Measurements from ENCODE around the gene ASB9.
"Not testable (repeated sequence)": the region's sequence is repeated elsewhere in the genome, so short reads cannot be mapped to it uniquely, and the experiment has no call there.

ASB9 gene

DNA sequence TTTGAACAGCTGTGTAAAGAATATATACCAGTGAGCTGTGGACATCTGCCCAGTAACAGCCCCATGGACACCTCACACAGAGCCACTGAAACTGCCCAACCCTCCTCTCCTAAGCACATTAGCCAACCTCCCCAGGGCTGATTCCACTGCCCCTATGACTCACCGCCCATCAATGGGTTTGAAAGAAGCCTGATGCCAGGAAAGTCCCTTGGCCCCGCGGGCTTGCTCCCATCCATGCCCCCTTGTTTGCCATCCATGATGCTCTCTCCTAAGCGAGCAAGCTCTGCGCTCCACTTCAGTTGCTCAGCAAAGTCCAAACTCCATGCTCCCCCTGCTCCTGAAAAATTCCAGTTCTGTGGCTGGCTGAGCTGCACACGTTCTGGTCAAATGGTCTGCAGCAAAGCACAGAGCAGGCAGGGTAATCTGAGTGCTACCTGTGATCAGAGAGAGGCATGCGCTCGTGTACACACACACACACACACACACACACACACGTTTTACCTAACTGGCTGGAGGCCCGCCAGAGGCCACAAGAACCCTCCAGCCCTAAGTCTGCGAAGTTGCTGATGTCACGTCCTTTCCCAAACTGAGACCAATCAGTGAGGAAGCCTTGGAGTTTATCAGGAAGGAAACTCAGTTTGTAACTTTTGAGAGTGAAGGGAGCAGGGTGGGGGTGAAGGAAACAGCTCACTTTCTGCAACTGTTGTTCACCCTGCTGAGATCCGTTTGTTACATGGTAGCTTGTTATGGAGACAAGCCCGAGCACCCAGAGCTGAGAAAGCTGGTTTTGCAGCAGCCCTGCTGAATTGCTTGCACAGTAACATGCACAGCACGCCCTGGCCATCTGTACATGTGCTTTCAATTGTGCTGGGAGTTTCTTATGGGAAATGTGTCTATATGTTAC is at the start of gene ASB9:
TSS of gene ASB9 (minus strand) at position 466 of the 904 bp plus-strand sequence. CDS start at position 257, 209 bp downstream.
- DNase-seq, result peak; percentile 36

DNA sequence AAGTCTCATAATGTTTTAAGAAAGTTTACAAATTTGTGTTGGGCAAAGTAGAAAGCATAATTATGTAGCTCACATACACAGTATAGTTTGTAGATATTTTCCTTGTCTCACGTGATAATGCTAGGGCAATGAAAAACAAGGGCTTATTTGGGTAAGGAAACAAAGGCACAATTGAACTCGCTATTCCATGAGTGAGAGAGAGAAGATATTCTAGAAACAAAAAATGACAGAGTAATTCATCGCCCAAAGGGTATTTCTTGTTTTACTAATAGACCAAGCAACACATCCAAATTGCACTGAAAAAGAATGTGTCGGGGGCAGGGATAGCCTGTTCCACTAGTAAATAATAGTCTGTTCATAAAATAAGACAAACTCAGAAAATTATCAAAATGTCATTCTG is 49.2 kb upstream of the ASB9 start:
- DNase-seq, result no peak

DNA sequence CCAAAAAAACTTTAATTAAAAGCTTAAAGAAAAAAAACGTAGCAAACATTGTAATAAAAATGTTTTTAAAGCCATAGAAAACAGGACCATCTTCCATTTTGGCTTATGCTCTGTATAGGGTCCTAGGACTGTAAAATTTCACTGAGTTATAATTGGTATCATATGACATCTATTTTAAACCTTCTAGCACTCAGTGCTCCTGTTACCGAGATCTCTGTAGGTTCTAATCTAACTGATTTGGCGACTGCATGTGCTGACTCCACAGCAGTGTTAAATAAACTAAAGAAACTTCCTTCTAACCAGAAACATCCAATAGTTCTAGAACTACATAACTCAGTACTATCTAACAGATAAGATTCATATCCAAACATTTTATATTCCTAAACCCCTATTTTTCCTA is 45.6 kb upstream of the ASB9 start, which contains the start of gene ASB11:
TSS of gene ASB11 (minus strand) at position 132 of the 400 bp plus-strand sequence. CDS start at position 97, 35 bp downstream.
- DNase-seq, result no peak

GRCh38 chrX:15314472-15314871 is 44.6 kb upstream of the ASB9 start:
- no peak for DNase-seq

DNA sequence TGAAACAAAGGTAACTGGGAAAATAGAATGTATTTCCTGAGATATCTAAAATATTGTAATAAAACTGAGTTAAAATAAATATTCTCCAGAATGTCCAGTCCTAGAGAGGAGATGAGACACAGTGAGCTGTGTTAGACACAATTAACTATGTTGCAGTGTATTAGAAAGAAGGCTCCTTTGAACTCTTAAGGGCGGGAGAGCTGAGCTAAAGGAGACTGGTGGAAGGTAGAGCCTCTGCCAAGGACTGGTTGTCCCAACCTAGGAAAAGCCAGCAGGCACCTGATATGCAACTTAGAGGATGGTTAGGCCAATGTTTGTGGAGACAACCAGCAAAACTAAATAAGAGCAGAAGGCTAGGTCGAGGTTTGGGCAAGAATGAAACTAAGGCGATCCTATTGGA is 41.2 kb upstream of the ASB9 start:
- no peak for DNase-seq

- DNase-seq, result peak; percentile 46
These were observed 40.2 kb upstream of the ASB9 start for GRCh38 chrX:15310117-15310516.

DNA sequence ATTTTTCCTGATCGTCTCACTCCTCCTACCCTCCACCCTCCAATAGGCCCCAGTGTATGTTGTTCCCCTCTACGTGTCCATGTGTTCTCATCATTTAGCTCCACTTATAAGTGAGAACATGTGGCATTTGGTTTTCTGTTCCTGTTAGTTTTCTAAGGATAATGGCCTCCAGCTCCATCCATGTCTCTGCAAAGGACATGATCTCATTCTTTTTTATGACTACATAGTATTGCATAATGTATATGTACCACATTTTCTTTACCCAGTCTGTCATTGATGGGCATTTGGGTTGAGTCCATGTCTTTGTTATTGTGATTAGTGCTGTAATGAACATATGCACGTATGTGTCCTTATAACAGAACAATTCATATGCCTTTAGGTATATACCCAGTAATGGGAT is 36.0 kb upstream of the ASB9 start:
- DNase-seq, result not testable (repeated sequence)

DNA sequence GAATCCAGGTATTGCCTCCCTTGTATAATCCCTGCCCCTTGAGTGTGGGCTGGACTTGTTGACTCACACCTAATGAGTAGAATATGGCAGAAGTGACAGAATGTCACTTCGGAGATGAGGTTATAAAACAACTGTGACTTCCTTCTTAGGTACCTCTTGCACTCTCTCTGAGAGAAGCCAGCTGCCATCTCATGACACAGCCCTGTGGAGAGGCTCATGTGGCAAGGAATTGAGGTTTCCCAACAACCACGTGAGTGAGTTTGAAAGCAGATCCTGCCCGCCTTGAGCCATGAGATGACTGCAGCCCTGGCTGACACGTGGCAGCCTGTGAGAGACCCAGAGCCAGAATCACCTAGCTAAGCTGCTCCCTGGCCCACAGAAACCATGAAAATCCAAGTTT is 32.0 kb upstream of the ASB9 start:
- DNase-seq, result no peak

DNA sequence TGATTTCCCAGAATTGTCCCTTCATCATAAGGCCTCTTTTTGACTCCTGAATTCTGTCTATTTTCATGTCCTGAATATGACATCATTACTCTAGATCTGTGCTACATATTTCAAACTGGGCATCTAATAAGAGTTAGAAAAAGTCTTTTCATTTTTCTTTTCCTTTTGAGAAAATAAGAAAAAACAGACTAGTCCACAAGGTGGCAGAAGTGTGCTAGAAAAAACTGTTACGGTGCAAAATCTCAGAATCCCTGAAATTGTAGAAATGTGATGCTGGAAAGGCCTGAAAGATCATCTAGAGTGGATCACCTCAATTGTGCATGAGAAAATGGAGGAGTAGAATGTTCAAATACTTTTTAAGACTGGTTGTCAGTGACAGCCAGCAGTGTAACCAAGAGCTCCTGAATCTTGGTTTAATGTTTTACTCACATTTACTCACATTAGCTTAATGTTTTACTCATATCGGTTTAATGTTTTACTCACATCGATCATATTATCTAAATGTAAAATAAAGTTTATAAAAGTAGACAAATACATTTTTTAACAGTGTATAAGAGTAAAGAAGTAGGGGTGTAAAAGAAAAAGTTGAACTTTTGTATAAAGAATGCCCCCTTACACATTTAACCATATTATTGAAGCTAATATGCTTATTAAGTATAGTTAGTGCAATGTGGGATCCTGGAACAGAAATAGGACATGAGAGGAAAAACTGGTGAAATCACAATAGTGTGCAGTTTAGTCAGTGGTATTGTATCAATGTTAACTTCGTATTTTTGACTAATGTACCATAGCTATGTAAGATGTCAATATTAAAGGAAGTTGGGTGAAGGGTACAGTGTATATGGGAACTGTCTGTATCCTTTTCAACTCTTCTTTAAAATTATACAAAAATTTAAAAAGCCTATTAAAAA is 30.3 kb upstream of the ASB9 start:
- DNase-seq, result peak; percentile 48

DNA sequence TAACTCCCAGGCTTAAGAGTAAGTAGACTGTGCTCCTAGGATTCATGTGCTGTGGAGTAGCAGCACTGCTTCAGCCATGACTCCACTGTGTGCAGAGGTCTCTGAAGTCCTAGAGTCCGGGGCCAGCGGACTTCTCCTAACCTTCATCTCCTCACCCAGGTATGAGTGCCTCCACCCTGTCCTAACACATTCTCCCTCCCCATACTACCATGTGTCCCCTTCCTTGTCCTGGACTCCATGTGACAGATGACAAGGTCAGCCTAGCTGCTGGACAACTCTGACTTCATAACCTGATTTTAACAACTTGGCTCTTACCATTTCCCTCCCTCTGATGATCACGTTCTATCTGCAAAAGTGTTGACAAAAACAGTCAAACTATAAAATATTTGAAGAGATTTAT is 28.9 kb upstream of the ASB9 start:
- no peak for DNase-seq

GRCh38 chrX:15298201-15298600 is 28.3 kb upstream of the ASB9 start:
- no peak for DNase-seq

GRCh38 chrX:15293451-15293850 is 23.6 kb upstream of the ASB9 start:
- DNase-seq, result no peak

DNA sequence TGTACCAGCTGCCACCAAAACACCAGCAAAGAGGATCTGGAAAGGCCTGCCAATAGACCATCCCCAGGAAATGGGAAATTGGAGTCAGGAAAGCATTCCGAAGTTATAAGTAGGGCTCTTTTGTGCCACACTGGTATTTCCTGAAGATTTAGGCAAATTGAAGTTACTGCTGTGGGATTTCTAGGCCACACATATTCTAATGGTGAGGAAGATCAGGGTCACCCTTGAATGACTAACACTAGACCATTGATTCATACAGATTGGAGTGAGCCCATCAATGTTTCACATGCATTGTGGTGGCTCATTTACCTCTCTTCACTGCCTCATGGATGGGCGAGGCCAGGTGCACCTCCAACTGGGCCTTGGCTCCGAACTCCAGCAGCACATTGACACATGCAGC is 23.0 kb upstream of the ASB9 start:
- DNase-seq, result no peak

- DNase-seq, result no peak
These were observed 7.7 kb upstream of the ASB9 start for GRCh38 chrX:15277604-15278003.

DNA sequence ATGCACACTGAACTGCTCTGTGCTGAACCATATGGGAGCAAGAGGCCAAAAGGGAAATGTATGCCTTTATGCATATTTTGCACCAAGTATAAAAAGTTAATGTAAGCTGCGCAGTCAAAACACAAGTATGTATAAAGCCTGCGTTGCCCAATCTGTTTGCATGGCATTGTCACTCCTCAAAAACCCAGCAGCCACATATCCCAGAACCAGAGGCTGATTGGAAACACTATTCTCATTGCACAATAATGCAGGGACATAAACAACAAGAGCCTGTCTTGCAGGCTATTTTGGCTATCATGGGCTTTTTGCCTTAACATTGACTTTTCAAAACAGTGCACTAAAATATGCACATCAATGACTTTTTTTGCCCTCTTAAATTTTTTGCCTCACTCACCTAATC is 5.1 kb upstream of the ASB9 start:
- DNase-seq, result no peak

DNA sequence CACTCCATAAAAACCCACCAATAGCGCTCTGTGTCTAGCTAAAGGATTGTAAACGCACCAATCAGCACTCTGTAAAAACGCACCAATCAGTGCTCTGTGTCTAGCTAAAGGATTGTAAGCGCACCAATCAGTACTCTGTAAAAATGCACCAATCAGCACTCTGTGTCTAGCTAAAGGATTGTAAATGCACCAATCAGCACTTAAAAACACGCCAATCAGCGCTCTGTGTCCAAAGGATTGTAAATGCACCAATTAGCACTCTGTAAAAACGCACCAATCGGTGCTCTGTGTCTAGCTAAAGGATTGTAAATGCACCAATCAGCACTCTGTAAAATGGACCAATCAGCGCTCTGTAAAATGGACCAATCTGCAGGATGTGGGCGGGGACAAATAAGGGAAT is 3.4 kb upstream of the ASB9 start:
- DNase-seq, result not testable (repeated sequence)

- DNase-seq, result no peak
These were observed 1.9 kb upstream of the ASB9 start for GRCh38 chrX:15271757-15272156.

GRCh38 chrX:15269120-15269519 is 763 bp downstream of the ASB9 start:
- no peak for DNase-seq

GRCh38 chrX:15254852-15255251 is 15.0 kb downstream of the ASB9 start:
- no peak for DNase-seq

GRCh38 chrX:15245896-15246295 is 24.0 kb downstream of the ASB9 start:
- no peak for DNase-seq

DNA sequence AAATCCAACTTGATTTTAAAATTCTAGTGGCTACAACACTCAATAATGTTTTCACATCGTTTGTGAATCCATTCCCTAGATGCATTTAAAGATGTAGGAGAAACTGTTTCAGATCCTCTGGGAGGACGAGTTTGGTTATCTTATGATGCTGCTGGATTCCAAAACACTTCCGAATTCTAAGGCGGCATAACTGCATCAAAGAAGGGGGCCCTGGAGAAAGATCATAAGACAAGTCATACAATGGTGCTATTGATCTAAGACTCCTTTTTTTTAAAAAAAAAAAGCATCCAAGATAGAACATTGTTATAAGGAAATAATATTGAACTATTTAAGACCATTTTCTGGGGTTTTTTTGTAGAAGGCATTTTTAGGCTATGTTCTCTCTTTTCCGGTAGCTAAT is 25.5 kb downstream of the ASB9 start:
- no peak for DNase-seq

GRCh38 chrX:15242899-15243555 is 26.9 kb downstream of the ASB9 start:
- DNase-seq, result peak; percentile 73

DNA sequence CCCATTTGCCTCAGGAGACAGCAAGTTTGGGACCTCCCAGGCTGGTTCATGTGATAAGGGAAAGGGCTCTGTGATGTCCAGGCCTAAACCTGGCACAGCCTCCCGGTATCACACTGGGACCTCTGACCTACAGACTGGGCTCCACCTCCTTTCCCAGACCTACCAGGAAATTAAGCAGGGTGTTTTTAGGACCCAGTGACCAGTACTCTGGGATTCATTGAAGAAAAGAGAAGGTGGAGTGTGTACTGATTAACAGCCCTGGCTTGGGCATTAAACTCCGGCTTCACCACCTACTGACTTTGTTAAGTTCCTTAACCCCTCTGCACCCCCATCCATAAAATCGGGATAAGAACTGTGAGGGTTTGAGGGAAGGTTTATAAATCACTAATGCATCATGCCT is 28.6 kb downstream of the ASB9 start:
- DNase-seq, result no peak

All from eye (tissue), 1 donor.